GM18858 (cell line): ENCODE data around the gene GSTT2B.
"Not testable (repeated sequence)": the region's sequence is repeated elsewhere in the genome, so short reads cannot be mapped to it uniquely, and the experiment has no call there.

Experiments used
- ATAC-seq: cut with Tn5 transposase; IDR thresholded peaks from one replicate; pipeline ENCODE4 v1.9.1; 2021; ENCODE audit not compliant: unreplicated experiment

The GSTT2B gene

GRCh38 chr22:23986089-23986488, 25.1 kb upstream of the GSTT2B start:
- not testable (repeated sequence) for ATAC-seq

- ATAC-seq, result no peak
These were observed 23.4 kb upstream of the GSTT2B start for GRCh38 chr22:23984430-23984829.

DNA sequence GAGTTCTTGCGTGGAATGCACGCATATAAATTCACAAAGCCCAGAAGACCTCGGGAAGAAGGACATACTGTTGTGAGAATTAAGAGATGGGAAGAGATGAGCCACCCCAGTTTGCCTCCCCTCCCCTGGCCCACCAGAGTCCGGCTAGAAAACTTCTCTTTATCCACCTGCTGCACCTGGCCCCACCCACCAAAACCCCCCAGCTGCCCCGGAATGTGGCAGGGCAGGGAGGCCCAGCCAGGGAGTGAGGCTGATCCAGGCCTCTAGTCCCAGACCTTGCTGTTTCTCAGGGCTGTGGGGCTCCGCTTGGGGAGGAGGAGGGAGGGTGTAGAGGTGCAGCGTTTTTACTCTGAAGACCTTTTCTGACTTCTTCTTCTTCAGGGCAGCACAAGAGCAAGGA, 19.6 kb upstream of the GSTT2B start:
- ATAC-seq, result not testable (repeated sequence)

- not testable (repeated sequence) for ATAC-seq
These were observed 18.7 kb upstream of the GSTT2B start, which contains the start of gene GSTT2 for GRCh38 chr22:23979557-23980240. Gene GSTT2 (plus strand): TSS chr22:23980134.

GRCh38 chr22:23977304-23977703, 16.3 kb upstream of the GSTT2B start:
- not testable (repeated sequence) for ATAC-seq

DNA sequence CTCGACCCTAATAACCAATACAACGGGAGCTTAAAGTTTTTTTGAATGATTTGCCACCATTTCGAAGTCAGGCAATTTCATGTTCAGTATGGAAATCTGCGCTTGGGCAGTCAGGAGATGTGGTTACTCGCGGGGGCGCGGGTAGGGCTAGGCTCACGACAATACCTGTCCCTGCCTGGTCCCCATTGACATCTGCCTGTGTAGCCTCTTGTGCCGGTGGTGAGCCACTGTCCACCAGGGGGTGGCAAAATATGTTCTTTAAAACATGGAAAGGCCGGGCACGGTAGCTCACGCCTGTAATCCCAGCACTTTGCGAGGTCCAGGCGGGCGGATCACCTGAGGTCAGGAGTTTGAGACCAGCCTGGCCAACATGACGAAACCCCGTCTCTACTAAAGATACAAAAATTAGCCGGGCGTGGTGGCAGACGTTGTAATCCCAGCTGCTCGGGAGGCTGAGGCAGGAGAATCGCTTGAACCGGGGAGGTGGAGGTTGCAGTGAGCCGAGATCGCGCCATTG, 13.9 kb upstream of the GSTT2B start:
- peak; percentile 16 for ATAC-seq

- ATAC-seq, result peak; percentile 68
These were observed 13.3 kb upstream of the GSTT2B start, which contains the start of gene DDT for GRCh38 chr22:23974345-23974744. Gene DDT (minus strand): TSS chr22:23974441. CDS start chr22:23974414, 27 bp downstream.

GRCh38 chr22:23971927-23972326, 10.9 kb upstream of the GSTT2B start:
- ATAC-seq, result not testable (repeated sequence)

DNA sequence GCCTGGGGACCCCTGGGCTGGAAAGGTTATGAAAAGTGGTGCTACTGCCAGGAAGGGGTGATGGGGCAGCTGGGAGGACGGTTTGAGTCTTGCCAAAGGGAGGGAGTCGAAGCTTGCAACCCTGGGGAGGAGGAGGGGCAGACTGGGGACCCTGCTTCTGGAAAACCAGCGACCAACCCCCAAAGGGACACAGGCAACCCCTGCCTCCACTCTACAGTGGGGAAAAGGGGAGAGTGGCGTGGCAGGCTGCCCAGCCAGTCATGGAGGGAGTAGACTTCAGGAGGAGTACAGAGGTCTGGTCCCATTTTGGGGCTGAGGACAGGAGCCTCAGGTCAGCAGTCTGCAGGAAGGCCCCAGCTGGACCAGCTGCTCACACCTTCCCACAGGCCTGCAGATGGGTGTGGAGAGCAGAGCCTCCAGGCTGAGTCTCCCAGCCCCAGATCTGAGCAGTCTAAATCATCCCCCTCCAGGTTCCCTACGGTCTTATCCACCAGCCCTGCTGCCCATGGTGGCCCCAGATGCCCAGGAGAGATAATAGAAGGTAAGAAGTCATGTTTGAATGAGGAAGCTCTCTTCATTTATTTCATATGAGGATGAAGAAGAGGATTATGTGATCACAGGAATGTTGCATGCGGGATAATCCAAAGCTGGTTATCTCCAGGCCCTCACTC, 10.0 kb upstream of the GSTT2B start:
- ATAC-seq, result no peak

- no peak for ATAC-seq
These were observed 9.2 kb upstream of the GSTT2B start for GRCh38 chr22:23970201-23970641.

DNA sequence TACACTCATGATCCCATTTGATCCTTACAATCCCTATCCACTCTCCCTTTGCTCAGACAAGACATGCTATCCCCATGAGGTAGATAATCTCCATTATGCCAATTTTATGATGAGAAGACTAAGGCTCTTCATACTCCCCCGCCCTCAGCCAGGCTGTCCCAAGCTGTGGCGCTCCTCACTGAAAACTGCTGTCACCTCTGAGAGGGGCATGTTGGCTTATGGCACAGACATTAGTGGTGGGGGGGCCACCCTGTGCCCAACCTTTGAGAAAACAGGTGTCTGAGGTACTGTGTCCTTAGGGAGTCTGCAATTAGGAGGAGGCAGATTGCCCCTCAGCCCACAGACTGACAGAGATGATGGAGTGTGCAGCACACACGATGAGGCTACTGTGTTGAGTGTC, 8.1 kb upstream of the GSTT2B start:
- no peak for ATAC-seq

DNA sequence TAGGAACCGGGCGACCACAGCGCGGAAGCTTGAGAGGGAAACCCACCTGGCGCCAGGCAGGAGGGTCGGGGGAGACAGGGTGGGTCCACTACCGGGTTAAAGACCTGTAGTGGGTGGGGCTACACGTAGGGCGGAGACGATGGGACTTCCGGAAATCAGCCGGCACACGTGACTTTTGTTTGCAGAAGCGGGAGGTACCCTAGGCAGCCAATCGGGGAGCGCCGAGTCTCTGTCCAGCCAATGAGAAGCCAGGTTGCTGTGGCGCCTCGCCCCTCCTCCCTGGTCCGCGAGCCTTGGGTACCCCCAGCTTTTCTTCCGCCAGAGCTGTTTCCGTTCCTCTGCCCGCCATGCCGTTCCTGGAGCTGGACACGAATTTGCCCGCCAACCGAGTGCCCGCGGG, 5.6 kb upstream of the GSTT2B start, which contains the start of gene DDTL:
Gene DDTL, plus strand, starts transcription at position 321 of the 400 bp plus-strand sequence. Its CDS starts 27 bp downstream, at position 348.
- ATAC-seq, result peak; percentile 75

GRCh38 chr22:23966094-23966493, 5.1 kb upstream of the GSTT2B start:
- not testable (repeated sequence) for ATAC-seq

DNA sequence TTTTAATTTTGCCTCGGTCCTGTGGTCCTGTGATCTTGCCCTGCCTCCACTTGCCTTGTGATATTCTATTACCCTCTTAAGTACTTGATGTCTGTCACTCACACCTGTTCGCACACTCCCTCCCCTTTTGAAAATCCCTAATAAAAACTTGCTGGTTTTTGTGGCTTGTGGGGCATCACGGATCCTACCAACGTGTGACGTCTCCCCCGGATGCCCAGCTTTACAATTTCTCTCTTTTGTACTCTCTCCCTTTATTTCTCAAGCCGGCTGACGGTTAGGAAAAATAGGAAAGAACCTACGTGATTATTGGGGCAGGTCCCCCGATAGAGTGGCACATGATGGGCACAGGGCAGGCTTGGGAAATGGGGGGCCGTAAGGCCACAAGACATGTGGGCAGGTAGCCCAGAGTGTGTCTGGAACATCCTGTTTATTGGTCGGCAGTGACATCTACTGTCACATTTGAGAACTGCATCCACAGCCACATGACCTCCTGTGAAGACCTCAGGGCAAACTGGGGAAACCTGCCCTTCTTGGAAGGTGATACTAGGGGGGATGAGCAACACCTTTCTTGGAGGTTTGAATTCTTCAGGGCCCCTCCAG, 4.6 kb downstream of the GSTT2B start:
- not testable (repeated sequence) for ATAC-seq

GRCh38 chr22:23955886-23956285, 5.1 kb downstream of the GSTT2B start:
- ATAC-seq, result not testable (repeated sequence)

- ATAC-seq, result not testable (repeated sequence)
These were observed 6.0 kb downstream of the GSTT2B start for GRCh38 chr22:23954991-23955305.

DNA sequence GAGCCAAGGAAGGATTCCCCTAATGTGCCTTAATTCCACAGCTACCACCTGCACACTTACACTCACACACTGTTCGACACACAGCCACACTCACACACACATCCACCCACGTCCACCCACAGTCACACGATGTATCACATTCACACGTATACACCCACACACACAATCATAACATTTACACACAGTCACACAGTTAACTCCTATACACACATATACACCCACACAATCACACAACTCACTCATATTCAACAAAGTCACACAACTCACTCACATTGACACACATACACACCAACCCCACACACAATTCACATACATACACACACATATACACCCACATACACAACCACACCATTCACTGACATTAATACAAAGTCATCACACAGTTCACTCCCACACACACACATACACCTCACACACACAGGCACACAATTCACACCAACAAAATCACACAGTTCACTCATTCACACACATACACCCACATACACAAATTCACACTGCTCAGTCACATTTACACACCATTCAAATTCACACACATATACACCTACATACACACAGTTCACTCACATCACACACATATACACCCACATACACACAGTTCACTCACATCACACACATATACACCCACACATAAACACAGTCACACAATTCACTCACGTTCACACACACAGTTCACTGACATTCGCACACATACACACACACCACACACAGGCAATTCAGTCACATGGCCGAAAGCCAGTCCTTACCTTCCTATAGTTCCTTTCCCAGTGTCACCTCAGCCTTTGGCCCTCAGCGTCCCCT, 6.6 kb downstream of the GSTT2B start:
- ATAC-seq, result not testable (repeated sequence)

DNA sequence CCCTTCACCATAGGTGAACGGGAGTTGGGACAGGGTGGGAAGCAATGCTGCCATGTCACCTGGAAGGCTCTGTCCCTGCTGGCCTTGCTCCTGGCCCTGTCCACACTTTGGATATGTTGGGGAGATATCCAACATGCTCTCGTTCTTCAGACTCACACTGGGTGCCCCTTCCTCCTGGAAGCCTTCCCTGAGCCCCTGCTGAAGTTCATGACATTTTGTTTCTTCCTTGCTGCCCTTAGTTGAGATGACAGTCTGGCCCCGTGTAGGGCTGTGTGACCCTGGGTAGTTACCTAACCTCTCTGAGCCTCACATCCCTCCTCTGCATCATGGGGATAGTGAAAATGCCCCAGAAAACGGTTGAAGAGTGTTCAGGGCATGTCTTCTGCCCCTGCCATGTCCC, 7.5 kb downstream of the GSTT2B start:
- not testable (repeated sequence) for ATAC-seq

DNA sequence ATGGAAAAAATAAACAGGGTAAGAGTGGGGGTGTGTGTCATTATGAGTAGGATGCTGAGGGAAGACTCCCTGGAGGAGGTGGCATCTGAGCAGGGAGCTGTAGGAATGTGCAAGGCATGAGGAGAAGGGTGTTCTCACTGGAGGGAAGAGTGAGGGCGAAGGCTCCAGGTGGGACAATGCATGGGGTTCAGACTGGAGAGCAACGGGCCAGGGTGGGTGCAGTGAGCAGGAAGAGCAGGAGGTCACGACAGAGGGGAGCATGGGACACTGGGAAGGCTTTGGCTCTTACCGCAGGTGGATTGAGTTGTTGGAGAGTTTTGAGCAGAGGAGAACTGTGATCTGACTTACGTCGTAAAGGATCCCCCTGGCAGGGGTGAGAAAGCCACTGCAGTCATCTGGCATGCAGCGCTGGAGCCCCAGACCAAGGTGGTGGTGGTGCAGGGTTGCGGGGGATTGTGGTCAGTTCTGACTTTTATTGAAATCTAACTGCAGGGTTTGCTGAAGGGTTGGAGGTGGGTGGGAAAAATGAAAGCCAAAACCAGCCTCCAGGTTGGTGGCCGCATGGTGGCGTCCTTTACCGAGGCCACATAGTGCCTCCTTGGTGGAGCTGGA, 8.1 kb downstream of the GSTT2B start:
- not testable (repeated sequence) for ATAC-seq

DNA sequence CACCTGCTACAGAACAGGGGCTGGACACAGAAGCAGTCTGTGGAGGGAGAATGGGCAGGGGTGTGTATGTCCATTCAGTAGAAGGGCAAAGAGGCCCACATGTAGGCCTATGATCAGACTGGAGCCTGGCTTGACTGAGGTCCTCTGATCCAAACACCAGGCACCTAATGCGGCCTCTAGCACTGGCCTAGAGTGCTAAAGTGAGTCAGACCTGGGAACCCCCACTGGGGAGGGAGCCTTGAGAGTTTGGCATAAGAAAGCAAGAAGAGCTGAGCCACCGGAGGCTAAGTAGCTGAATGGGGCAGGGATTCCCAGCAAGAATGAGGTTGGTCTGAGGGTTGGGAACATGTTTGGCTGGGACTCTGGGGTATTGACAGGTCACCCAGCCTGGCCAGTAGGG, 9.6 kb downstream of the GSTT2B start:
- ATAC-seq, result not testable (repeated sequence)
